Activated effector memory CD4-positive, alpha-beta T cell treated with Interleukin-2 at 50 U/mL for 16 hours (primary cell): ENCODE data around the gene TOGARAM2.

Experiments used
- DNase-seq: peaks from one replicate; pipeline ENCODE4 v3.0.0-alpha.2; 2020

TOGARAM2 gene

GRCh38 chr2:29000481-29000880, 19.4 kb downstream of the TOGARAM2 start:
- DNase-seq, result peak; percentile 33

GRCh38 chr2:29000956-29001355, 19.9 kb downstream of the TOGARAM2 start:
- no peak for DNase-seq

GRCh38 chr2:29001806-29002205, 20.7 kb downstream of the TOGARAM2 start:
- DNase-seq, result no peak

- no peak for DNase-seq
Measured at GRCh38 chr2:29004755-29005154, 23.7 kb downstream of the TOGARAM2 start.

DNA sequence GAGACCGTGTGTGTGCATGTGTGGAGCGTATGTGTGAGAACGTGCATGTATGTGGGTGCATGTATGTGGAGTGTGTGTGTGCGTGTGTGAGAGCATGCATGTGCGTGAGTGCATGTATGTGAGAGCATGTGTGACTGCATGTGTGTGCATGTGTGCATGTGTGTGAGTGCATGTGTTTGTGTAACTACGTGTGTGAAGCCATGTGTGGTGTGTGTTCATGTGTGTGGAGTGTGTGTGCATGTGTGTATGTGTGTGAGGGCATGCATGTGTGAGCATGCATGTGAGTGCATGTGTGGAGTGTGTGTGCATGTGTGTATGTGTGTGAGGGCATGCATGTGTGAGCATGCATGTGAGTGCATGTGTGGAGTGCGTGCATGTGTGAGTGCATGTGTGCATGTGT, 24.2 kb downstream of the TOGARAM2 start:
- DNase-seq, result no peak

- no peak for DNase-seq
Measured at GRCh38 chr2:29006092-29006979, 25.2 kb downstream of the TOGARAM2 start.

GRCh38 chr2:29006980-29007301, 25.8 kb downstream of the TOGARAM2 start:
- DNase-seq, result no peak

- DNase-seq, result no peak
Measured at GRCh38 chr2:29009270-29009669, 28.2 kb downstream of the TOGARAM2 start.

DNA sequence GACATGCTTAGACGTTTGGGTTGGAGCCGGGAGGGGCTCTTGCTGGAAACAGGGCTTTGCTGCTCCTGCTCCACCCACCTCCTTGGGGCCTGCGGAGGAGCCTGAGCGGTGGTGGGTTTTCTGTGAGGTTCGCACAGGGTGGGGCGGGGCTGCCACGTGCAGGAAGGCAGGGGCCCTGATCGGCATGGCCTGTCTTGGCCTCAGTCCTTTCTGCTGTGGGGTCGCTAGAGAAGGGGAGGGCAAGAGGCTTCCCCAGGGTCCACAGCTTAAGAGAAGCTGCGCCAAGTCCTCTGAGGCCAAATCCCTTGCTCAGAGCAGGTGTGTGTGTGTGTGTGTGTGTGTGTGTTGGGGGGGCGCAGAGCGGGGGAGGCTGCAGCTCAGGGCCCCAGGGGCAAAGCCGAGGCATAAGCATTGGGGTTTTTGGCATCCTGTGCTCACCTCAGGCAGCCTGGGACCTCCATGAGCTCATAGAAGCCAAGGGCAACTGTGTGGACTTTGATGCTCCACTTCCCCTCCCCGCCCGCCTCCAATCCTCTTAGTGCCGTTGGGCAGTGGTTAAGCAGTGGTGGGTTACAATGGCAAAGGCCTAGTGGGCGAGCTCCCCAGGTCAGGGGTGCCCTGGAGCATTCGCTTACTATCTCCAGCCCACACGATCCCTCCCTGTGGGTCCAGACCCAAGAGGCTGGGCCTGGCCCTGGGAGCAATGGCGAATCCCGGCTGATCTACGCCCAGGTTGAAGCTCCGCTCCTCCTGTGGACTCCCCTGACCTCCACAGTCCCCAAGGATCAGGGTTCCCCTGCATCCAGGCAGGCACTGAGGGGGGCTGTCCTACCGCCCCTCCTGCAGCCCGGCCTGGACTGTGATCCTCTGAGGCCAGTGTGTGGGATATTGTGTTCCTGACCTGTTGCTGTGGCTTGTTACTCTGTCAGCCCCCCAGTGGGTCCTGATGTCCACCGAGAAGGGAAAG, 28.9 kb downstream of the TOGARAM2 start:
- no peak for DNase-seq

DNA sequence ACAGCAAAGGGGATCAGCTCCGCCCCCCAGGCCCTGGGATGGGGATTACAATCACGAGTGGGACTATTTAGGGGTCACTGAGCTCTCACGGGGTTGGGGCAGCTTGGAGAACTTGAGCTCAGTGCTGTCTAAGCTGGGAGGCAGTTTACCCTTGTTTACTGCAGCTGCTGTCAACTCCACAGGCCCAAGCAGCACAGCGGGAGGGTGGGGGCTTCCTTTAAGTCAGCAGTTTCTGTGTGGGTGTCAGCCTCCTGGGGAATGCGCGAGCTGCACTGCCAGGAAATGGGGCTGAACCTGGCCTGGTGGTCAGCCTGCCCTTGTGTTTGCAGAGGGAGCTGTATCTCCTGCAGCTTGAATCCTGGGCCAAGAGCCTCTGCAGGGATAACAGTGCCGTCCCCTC, 29.8 kb downstream of the TOGARAM2 start:
- DNase-seq, result peak; percentile 32

DNA sequence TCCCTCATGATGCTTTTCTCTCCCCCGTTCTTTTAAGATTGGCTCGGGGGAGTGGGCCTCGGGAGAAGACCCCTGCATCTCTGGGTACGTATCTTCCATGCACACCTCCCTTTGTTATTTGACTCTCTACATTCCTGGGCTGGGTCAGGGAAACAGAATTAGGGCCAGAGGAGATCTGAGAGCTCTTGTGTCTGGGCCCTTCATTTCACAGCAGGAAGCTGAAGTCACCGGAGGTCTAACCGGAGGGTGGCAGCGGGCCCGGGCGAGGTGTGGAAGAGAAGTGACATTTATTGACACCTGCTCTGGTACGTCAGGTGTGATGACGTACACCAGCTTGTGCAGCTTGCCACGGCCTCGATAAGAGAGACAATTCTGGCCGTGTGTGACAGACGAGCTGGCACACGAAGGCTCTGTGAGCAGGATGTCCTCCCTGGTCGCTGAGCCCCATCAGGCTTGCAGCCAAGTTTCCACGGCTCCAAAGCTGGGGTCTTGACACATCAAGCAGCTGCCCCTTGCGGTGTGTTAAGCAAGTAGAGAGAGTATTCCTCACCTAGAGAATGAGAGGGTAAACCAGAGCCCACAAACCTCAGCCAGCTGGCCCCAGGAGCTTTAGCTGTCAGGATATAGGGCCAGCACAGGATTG, 30.4 kb downstream of the TOGARAM2 start:
- peak; percentile 70 for DNase-seq

DNA sequence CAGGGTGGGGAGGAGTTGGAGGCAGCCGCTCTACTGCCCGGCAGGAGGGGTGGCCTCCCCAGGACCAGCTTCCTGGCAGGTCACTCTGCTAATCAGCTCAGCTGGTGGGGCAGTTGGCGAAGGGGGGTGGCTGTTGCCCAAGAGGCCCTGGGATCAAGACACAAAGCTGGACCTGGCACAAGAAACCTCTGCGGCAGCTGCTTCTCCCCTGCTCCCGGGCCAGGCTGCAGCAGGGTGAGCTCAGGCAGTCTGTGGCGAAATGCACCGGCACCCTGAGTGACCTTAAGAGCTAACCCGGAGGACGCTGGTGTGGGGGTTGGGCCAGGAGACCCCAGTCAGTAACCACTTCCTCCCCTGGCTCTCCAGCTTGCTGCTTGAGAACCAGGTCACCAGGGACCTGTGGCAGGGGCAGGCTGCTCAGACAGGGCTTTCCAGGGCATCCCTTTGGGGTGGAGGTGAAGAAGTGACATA, 31.1 kb downstream of the TOGARAM2 start:
- peak; percentile 28 for DNase-seq

DNA sequence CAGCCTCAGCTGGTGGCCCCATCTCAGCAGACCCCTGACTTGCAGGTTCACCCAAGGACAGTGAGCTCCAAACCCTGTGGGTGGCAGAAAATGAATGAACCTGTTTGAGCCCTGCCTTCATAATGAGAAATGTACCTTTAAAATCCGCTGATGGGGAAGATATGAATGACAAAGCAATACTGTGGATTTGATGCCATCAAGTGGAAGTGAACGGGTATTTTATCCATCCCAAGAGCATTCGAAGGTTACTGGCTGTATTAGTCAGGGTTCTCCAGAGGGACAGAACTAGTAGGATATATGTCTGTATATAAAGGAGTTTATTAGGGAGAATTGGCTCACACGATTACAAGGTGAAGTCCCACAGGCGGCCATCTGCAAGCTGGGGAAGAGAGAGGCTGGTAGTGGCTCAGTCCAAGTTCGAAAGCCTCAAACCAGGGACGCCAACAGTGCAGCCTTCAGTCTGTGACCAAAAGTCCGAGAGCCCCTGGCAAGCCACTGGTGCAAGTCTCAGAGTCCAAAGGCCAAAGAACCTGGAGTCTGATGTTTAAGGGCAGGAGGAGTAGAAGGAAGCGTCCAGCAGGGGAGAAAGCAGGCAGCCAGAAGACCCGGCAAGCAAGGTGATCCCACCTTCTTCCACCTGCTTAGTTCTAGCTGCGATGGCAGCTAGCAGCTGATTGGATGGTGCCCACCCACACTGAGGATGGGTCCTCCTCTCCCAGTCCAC, 32.1 kb downstream of the TOGARAM2 start:
- DNase-seq, result no peak

GRCh38 chr2:29014331-29014730, 33.2 kb downstream of the TOGARAM2 start:
- DNase-seq, result no peak

- DNase-seq, result peak; percentile 75
Measured at GRCh38 chr2:29014811-29015421, 33.8 kb downstream of the TOGARAM2 start.

- DNase-seq, result no peak
Measured at GRCh38 chr2:29015701-29016470, 34.8 kb downstream of the TOGARAM2 start.

- DNase-seq, result no peak
Measured at GRCh38 chr2:29016504-29016903, 35.4 kb downstream of the TOGARAM2 start.

DNA sequence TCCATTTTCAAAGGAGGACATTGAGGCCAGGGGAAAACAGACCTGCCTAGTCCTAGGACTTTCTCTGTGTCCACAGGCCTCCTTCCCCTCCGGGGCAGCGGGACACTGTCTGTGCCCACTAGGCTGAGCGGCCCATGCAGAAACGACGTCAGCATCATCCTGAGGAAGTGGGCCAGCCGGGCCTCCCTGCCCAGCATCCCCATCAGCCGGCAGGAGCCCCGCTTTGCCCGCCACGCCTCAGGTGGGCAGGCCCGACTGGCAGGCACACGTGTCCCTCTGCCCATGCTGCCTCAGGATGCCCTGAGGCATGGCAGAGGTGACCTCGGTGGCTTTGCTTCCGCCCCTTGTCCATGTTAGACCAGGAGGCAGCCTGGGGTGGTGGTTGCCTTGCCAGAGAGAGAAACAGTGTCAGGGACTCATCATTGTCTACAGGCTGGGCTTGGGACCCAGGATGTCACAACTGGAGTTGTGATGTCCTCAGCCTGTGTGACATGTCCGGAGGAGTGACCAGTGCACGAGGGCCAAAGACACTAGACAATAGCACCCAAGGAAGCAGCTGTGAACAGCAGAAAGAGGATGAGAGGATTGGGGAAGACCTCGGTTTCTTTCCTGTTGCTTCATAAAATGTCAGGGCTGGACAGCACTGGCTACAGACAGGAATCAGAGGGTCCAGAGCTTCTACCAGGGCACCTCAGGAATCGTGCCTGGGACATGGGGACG, 36.8 kb downstream of the TOGARAM2 start:
- no peak for DNase-seq

GRCh38 chr2:29021886-29022285, 40.8 kb downstream of the TOGARAM2 start:
- DNase-seq, result no peak

DNA sequence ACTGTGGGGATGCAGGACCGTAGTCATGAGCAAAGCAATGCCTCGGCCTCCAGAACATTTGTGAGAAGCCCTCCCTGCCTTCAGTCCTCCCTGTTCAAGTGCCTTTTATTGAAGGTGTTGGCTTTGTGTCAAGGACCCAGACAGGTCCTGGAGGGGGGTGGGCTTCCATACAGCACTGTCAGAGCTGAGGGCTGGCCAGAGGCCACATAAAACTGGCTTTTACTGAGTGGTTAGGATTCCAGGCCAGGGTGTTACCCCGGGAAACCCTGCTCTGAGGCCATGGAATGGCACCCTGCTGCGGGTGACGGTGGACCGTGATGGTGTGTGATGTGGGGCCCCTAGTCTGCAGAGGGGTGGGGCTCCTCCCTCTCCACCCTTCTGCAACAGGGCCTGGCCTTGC, 41.6 kb downstream of the TOGARAM2 start:
- no peak for DNase-seq

- no peak for DNase-seq
Measured at GRCh38 chr2:29023188-29023587, 42.1 kb downstream of the TOGARAM2 start.
